CD4-positive, alpha-beta T cell treated with Interleukin-6 for 4 hours (primary cell): ENCODE measurements around the gene DLGAP4.

ENCODE experiments used
- DNase-seq: peaks from one replicate; pipeline ENCODE4 v3.0.0-alpha.2; 2020; ENCODE audit warnings: mixed read lengths

The DLGAP4 gene

GRCh38 chr20:36274181-36274841, 31.8 kb upstream of the DLGAP4 start:
- no peak for DNase-seq

- no peak for DNase-seq
These were observed 31.1 kb upstream of the DLGAP4 start for GRCh38 chr20:36275011-36275410.

GRCh38 chr20:36275441-36276189, 30.5 kb upstream of the DLGAP4 start:
- DNase-seq, result no peak

GRCh38 chr20:36277546-36277945, 28.6 kb upstream of the DLGAP4 start:
- no peak for DNase-seq

- no peak for DNase-seq
These were observed 26.8 kb upstream of the DLGAP4 start for GRCh38 chr20:36279362-36279761.

GRCh38 chr20:36279776-36280175, 26.4 kb upstream of the DLGAP4 start:
- no peak for DNase-seq

- no peak for DNase-seq
These were observed 24.3 kb upstream of the DLGAP4 start for GRCh38 chr20:36281785-36282380.

- DNase-seq, result no peak
These were observed 21.4 kb upstream of the DLGAP4 start for GRCh38 chr20:36284751-36285150.

- DNase-seq, result no peak
These were observed 20.2 kb upstream of the DLGAP4 start for GRCh38 chr20:36285746-36286447.

- no peak for DNase-seq
These were observed 8.5 kb upstream of the DLGAP4 start for GRCh38 chr20:36297656-36298055.

- DNase-seq, result no peak
These were observed 8.1 kb upstream of the DLGAP4 start for GRCh38 chr20:36298061-36298460.

- DNase-seq, result no peak
These were observed 7.3 kb upstream of the DLGAP4 start for GRCh38 chr20:36298795-36299339.

- DNase-seq, result no peak
These were observed 6.7 kb upstream of the DLGAP4 start for GRCh38 chr20:36299459-36299858.

- DNase-seq, result no peak
These were observed 4.6 kb upstream of the DLGAP4 start for GRCh38 chr20:36301359-36302119.

GRCh38 chr20:36303020-36303595, 3.0 kb upstream of the DLGAP4 start:
- DNase-seq, result no peak

- no peak for DNase-seq
These were observed 2.3 kb upstream of the DLGAP4 start for GRCh38 chr20:36303831-36304230.

- DNase-seq, result no peak
These were observed 1.2 kb upstream of the DLGAP4 start for GRCh38 chr20:36304786-36305495.

GRCh38 chr20:36306553-36307411, 643 bp downstream of the DLGAP4 start:
- no peak for DNase-seq

- no peak for DNase-seq
These were observed 1.5 kb downstream of the DLGAP4 start for GRCh38 chr20:36307412-36308325.
